Measurements from ENCODE around the gene MAP1S. TPM values are rescaled to one million over a fixed set of nuclear protein-coding genes. Genes with fewer than 3 reads are reported as not detected.

Gene MAP1S
- total RNA-seq, 1 donor from 2014 or later = 47.8 TPM

DNA sequence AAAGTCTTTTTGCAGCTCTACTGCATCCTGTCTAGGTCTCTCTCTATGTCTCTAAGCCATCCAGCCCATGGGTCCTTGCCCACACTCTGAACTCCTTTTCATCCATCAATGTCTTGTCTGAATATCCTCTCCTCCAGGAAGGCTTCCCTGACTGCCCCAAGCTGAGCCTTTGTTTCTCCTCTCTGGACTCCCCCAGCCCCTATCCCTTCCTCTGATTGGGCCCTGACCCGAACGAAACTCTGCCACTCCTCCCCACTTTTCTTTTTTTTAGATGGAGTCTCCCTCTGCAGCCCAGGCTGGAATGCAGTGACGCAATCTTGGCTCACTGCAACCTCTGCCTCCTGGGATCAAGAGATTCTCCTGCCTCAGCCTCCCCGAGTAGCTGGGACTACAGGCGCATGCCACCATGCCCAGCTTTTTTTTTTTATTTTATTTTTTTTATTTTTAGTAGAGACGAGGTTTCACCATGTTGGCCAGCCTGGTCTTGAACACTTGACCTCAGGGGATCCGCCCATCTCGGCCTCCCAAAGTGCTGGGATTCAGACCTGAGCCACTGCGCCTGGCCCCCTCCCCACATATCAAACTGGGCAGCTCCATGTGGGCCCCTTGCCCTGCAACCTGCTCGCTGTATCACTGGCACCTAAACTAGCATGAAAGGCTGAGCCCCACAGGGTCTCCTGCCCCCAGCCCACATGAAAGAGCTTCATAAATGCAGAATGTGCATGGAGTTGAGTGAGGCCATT, 30.3 kb upstream of the MAP1S start:
- no peak for DNase-seq

DNA sequence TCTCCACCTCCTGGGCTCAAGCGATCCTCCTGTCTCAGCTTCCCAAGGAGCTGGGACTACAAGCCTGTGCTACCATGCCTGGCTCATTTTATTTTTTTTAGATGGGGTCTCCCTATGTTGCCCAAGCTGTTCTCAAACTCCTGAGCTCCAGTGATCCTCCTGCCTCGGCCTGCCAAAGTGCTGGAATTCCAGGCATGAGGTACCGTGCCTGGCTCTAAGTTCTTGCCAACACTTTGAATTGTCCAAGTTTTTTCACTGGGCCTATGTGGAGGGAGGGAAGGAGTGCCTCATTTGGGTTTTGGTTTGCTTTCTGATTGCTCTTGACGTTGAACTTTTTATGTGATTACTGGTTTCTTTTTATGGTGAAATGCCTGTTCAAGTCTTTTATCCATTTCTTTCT, 26.7 kb upstream of the MAP1S start:
- no peak for DNase-seq

DNA sequence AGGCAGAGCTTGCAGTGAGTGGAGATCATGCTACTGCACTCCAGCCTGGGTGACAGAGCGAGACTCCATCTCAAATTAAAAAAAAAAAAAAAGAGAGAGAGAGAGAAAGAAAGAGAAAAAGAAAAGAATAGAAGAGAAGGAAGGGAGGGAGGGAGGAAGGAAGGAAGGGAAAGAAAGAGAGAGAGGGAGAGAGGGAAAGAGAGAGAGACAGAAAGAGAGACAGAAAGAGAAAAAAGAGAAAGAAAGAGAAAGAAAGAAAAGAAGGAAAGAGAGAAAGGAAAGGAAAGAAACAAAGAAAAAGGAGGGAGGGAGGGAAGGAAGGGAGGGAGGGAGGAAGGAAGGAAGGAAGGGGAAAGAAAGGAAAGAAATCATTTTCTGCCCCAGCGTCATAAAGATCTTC, 24.1 kb upstream of the MAP1S start:
- no peak for DNase-seq

GRCh38 chr19:17703824-17704463, 15.3 kb upstream of the MAP1S start:
- DNase-seq = peak; percentile 80

GRCh38 chr19:17706750-17707181, 12.5 kb upstream of the MAP1S start:
- peak; percentile 52 for DNase-seq

DNA sequence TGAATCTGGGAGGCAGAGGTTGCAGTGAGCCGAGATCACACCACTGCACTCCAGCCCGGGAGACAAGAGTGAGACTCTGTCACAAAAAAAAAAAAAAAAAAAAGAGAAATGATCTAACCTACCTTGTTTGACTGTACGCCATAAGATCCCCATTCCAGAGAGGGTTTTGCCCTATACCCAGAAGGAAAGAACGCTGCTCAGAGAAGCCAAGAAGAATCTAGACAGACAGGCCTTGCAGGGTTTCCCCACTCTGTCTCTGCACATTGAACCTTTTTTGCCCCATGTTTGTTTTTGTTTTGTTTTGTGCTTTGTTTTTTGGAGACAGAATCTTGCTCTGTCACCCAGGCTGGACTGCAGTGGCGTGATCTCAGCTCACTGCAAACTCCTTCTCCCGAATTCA, 7.4 kb upstream of the MAP1S start:
- no peak for DNase-seq

DNA sequence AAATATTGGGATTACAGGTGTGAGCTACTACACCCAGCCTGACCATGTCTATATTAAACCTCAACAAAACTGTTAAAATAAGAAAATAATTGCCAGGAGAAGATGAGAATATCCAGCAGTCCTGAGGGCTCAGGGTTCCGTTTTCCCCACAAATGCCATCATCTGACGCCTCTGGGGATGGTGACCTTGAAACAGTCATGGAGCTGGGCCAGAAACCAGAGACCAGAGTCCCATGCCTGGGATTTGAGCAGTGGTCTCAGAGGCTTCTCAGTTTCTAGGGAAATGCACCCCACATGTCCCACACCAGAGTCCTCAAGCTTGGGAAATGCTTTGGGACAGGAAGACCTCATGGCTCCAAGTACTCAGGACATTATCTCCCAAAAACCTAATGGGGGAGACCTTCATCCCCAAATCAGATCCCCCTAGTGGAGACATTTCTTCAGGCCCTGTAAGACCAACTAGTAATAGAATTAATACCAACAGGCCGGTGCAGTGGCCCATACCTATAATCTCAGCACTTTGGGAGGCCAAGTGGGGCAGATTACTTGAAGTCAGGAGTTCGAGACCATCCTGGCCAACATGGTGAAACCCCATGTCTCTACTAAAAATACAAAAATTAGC, 2.9 kb upstream of the MAP1S start:
- peak; percentile 17 for DNase-seq

GRCh38 chr19:17718550-17718946, 732 bp upstream of the MAP1S start:
- no peak for DNase-seq

DNA sequence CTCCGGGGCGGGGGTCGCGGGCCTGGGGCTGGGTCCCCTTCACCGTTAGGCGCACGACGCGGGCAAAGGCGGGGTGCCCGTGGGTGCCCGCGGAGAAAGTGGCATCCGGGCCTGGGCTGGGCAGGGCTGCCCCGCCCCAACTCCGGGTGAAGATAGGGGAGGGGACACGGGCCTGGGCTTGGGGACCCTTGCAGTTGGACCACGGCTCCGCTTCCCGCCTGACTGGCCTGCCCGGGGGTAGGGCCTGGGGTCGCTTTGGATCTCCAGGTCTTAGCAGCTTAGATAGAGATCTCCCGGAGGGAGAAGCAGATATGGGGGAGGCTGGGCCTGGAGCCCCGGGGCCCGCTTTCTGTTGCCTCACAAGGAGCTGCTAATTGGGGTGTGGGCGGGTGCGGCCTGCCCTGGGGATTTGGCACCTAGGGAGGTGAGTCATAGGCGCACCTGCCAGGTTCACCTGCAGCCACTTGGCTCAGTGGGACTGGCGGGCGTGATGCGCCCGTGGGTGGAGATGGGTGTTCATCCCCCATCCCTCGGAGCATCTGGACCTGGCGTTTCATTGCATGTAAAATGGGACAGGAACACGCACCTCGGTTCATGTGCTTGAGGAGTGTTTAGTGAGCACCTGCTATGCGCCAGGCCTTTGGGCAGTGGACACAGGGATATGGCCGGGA, 585 bp downstream of the MAP1S start:
- no peak for DNase-seq

- peak; percentile 67 for DNase-seq
These were observed 1.2 kb downstream of the MAP1S start for GRCh38 chr19:17720440-17720839.

DNA sequence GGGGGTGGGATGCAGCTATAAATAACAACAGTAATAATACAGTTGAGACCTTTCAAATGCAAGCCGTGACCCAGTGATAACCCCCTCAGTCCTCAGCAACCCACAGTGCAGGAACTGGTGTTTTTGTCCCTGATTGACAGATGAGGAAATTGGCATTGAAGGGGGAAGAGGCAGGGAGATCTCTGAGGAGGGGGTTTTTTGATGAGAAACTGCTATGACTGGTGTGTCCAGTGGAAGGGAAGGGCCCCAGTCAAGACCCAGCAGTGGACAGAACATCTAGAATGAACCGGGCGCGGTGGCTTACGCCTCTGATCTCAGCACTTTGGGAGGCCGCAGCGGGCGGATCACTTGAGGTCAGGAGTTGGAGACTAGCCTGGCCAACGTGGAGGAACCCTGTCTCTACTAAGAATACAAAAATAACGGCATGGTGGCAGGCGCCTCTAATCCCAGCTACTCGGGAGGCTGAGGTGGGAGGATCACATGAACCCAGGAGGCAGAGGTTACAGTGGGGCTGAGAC, 1.9 kb downstream of the MAP1S start:
- no peak for DNase-seq

DNA sequence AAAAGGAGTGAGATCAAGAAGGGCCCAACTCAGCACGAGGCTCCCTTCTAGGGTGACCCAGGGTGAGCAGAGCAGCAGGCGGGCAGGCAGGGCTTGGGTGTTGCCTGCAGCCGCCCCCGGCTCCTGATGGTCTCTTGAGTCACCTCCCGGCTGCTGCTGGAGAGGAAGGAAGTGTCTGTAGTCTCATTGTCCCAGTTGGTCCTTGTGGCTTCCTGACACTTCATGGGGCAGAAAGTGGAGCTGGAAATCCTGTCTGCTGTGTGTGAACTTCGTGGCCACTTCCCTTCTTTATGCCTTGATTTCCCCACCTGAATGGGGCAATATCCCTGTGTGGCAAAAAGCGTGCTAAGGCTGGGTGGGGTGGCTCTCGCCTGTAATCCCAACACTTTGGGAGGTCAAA, 2.5 kb downstream of the MAP1S start:
- DNase-seq = peak; percentile 82

DNA sequence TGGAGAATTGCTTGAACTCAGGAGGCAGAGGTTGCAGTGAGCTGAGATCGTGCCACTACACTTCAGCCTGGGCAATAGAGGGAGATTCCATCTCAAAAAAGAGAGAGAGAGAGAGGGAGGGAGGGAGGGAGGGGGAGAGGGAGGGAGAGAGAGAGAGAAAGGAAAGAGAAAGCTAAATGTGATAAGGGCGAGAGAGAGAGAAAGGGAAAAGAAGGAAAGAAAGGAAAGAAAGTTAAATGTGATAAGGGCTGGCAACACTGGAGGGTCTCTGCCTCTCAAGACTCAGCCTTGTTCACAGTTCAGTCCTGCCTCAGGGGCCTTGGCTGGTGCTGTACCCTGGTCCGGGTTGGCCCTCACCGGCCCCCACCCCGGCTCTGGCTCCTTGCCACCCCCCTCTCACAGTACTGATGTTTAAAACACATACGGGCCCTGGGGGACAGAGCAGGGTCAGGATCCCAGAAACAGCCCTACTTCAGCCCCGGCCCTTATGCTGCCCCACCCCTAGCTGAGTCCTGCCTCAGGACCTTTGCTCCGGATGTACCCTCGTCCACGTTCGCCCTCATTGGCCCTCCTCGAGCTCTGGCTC, 3.5 kb downstream of the MAP1S start:
- DNase-seq = no peak

GRCh38 chr19:17724655-17725054, 5.4 kb downstream of the MAP1S start:
- DNase-seq = no peak

DNA sequence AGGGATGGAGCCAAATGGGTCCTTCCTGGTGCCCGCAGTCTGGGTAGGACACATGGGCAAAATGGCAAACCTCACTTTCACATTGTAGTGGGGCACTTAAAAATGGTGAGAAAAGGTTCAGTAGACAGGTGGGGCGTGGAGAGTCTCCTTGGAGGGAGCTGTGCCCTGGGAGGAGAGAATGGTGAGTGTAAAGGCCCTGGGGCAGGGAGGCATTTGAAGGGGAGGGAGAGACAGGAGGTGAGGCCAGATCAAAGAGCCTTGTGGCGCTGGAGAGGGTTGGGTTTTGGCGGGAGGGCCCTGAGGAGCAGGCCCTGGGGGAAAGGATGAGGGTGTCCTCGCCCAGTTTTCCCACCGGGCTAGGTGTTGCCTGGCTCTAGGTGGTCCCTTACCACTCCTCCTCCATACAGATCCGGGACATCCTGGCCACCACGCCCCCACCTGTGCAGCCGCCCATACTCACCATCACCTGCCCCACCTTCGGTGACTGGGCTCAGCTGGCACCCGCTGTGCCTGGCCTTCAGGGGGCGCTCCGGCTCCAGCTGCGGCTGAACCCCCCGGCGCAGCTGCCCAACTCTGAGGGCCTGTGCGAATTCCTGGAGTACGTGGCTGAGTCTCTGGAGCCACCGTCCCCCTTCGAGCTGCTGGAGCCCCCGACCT, 6.3 kb downstream of the MAP1S start:
- DNase-seq = no peak

GRCh38 chr19:17726136-17726741, 7.0 kb downstream of the MAP1S start:
- DNase-seq = no peak

GRCh38 chr19:17726964-17727773, 7.9 kb downstream of the MAP1S start:
- no peak for DNase-seq

GRCh38 chr19:17727843-17728242, 8.6 kb downstream of the MAP1S start:
- no peak for DNase-seq

- DNase-seq = no peak
These were observed 13.8 kb downstream of the MAP1S start for GRCh38 chr19:17733127-17733526.

- no peak for DNase-seq
These were observed 14.9 kb downstream of the MAP1S start for GRCh38 chr19:17734146-17734545.

DNA sequence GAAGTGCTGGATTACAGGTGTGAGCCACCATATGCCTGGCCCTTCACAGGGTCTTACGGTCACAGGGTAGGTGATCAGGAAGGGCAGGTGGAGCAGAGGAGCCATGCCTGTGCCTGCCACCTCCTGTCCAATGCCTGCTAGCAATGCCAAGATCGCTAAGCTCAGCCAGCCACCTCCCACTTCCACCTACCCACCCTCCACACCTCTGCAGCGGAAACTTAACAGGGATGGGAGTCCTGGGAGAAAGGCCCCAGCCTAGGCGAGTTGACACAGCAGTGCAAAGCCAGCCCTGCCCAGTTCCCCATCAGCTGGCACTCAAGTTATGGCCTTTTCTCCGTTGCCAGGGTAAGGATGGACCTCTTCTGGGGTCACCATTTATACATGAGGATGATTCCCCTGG, 16.1 kb downstream of the MAP1S start:
- DNase-seq = no peak

Measured in dermis blood vessel endothelial cell (primary cell).